LNCaP clone FGC (cell line): Measurements from ENCODE around the gene TRPM4.

Experiments
- DNase-seq: peaks from one replicate; pipeline ENCODE4 v3.0.0-alpha.2; 2011; ENCODE audit warnings: low read depth
- H3K4me3 ChIP-seq: 2 replicates; pipeline ENCODE4 v1.5.1; 2011; ENCODE audit warnings: mild to moderate bottlenecking, low read depth, low read length, control low read depth
- CTCF ChIP-seq: IDR thresholded peaks from 2 replicates; pipeline ENCODE4 v1.5.1; 2012; ENCODE audit warnings: mild to moderate bottlenecking; ENCODE audit not compliant: control insufficient read depth, insufficient read depth; ENCODE audit errors: extremely low read depth

TRPM4 gene

DNA sequence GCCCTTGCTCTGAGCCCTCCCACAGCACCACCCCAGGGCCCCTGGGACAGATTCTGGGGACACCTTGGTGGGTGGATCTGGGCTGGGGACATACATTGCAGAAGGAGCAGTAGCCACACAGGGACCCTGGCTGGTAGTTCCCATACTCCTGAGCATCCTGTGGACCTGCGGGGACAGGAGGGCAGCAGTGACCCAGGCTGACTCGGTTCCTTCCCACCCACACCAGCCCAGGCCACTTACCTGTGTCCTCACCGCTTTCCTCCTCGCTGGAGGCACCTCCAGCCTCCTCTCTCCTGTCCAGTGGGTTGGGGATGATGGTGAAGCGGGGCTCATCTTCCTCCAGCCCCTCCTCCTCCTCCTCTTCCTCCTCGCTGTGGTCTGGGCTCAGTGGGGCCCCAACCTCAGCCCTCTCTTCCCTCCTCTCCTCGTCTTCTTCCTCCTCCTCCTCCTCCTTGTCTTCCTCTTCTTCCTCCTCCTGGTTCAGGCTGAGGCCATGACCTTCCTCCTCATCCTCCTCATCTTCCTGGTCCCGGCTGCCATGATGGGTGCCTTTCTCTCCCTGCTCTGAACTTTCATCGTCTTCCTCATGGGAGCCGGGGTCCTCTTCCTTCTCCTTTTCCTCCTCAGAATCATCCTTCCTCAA, 4.3 kb upstream of the TRPM4 start:
- TF ChIP-seq CTCF = no peak
- DNase-seq = no peak
- H3K4me3 ChIP-seq = no peak overlapping the region

DNA sequence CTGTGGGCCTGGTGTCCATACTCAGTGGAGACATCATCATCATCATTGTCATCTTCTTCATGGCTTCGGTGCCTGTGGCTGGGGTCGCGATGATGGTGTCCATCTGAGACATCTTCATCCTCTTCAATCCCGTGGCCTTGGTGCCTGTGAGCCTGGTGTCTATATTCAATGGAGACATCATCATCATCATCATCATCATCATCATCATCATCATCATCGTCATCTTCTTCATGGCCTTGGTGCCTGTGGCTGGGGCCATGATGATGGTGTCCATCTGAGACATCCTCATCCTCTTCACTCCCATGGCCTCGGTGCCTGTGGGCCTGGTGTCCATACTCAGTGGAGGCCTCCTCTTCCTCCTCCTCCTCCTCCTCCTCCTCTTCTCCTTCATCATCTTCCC, 3.3 kb upstream of the TRPM4 start:
- TF ChIP-seq CTCF = no peak
- no peak for DNase-seq
- H3K4me3 ChIP-seq = no peak overlapping the region

DNA sequence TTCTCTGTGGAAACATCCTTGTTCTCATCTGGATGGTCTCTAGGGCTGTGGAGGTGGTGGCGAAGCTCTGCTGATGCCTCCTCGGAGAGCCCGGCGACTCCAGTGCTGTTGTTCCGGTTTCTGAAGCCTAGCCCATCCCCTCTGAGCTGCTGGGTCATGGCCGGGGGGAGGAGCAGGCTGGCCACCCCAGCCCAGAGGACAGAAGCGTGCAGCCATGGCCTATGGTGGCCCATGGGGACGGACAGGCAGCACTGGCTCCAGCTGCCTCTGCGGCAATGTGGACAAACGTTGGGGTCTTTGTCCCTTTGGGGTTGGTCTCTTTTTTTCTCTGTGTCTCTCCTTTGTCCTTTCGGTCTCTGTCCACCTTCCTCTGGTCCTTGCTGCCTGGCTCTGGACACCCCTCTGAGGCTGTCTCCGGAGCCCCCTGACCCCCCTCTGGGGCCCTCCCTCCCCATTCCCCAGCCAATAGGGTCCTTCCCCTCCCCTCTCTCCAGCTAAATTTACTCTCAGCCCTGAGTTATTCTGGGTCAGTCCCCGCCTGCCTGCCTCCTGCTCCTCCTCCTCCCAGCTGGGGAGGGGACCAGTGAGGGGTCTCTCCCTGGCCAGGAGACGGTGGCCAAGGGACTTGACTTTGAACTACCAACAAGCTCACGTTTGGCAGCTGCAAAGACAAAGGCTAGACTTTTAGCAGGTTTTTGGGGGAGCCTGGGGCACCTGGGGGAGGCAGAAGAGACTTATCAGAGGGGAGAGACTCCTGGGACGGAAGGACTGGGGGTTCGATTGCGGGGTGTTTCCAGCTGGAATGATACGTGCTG, 2.4 kb upstream of the TRPM4 start, which contains the start of gene HRC:
Gene HRC (minus strand): TSS at position 392 of the 815 bp plus-strand sequence. CDS start 159 bp downstream, at position 233.
- no peak within 1 kb of the TSS for H3K4me3 ChIP-seq
- TF ChIP-seq CTCF = no peak
- no peak for DNase-seq

- DNase-seq = no peak
- TF ChIP-seq CTCF = no peak
- no peak overlapping the region for H3K4me3 ChIP-seq
Observed at GRCh38 chr19:49155820-49156346, 1.7 kb upstream of the TRPM4 start.

- no peak for DNase-seq
- TF ChIP-seq CTCF = no peak
Observed at GRCh38 chr19:49160450-49161189, 3.0 kb downstream of the TRPM4 start.

GRCh38 chr19:49161987-49162386, 4.4 kb downstream of the TRPM4 start:
- no peak overlapping the region for H3K4me3 ChIP-seq

More at GRCh38 chr19:49160450-49161189, 3.0 kb downstream of the TRPM4 start:
- H3K4me3 ChIP-seq = no peak overlapping the region

More at GRCh38 chr19:49161987-49162386, 4.4 kb downstream of the TRPM4 start:
- TF ChIP-seq CTCF = no peak
- DNase-seq = no peak
